GM23338 (cell line): Measurements from ENCODE around the gene HAL. TPM values are rescaled to one million over a fixed set of nuclear protein-coding genes. Genes with fewer than 3 reads are reported as not detected.
A peak's percentile ranks its signal among the peaks of the same experiment; 100 is the strongest.

Source experiments
- ATAC-seq: fragments of 200-7000 bp; cut with Tn5 transposase; 3 replicates; pipeline ENCODE4 v1.9.1; 2020
- DNase-seq: peaks from one replicate; pipeline ENCODE4 v3.0.0-alpha.2; 2015; ENCODE audit warnings: low spot score
- H2AFZ ChIP-seq: fragments of 200-600 bp; sonication (generic); 2 replicates; pipeline ENCODE4 v1.8.0; 2016; ENCODE audit warnings: antibody characterized with exemption, mild to moderate bottlenecking, moderate library complexity
- H3F3A ChIP-seq: fragments of 200-600 bp; sonication (generic); replicated peaks from 2 replicates; pipeline ENCODE4 v1.8.0; 2017; ENCODE audit warnings: antibody characterized with exemption, mixed run types, low read depth
- H3K27ac ChIP-seq: fragments of 200-600 bp; sonication (generic); 2 replicates; pipeline ENCODE4 v1.6.1; 2016; ENCODE audit warnings: low read depth
- H3K27me3 ChIP-seq: fragments of 200-600 bp; sonication (generic); 2 replicates; pipeline ENCODE4 v1.8.0; 2016; ENCODE audit warnings: mild to moderate bottlenecking, mixed run types, moderate library complexity; ENCODE audit not compliant: insufficient read depth
- H3K36me3 ChIP-seq: fragments of 200-600 bp; sonication (generic); 2 replicates; pipeline ENCODE4 v1.8.0; 2016; ENCODE audit warnings: mild to moderate bottlenecking; ENCODE audit not compliant: insufficient read depth
- H3K4me1 ChIP-seq: fragments of 200-600 bp; sonication (generic); 2 replicates; pipeline ENCODE4 v1.8.0; 2016; ENCODE audit warnings: mild to moderate bottlenecking, moderate library complexity; ENCODE audit not compliant: insufficient read depth
- H3K4me2 ChIP-seq: fragments of 200-600 bp; sonication (generic); 2 replicates; pipeline ENCODE4 v1.7.1; 2017; ENCODE audit warnings: mixed run types
- H3K4me3 ChIP-seq: fragments of 200-600 bp; sonication (generic); 2 replicates; pipeline ENCODE4 v1.6.1; 2016; ENCODE audit warnings: mixed run types
- H3K79me2 ChIP-seq: fragments of 200-600 bp; sonication (generic); replicated peaks from 2 replicates; pipeline ENCODE4 v1.8.0; 2017; ENCODE audit warnings: mild to moderate bottlenecking; ENCODE audit not compliant: insufficient read depth
- H3K9me2 ChIP-seq: fragments of 200-600 bp; sonication (generic); 2 replicates; pipeline ENCODE4 v1.8.0; 2017; ENCODE audit not compliant: insufficient read depth
- H4K20me1 ChIP-seq: fragments of 200-600 bp; sonication (generic); replicated peaks from 2 replicates; pipeline ENCODE4 v1.8.0; 2017; ENCODE audit warnings: mild to moderate bottlenecking; ENCODE audit not compliant: insufficient read depth
- H3K27ac Mint-ChIP-seq: 2 replicates; pipeline ENCODE4 v1.8.0; 2020; ENCODE audit warnings: inconsistent platforms, mild to moderate bottlenecking, moderate library complexity, mixed read lengths
- H3K27me3 Mint-ChIP-seq: 3 replicates; pipeline ENCODE4 v1.8.0; 2022; ENCODE audit warnings: low read depth, mild to moderate bottlenecking, moderate library complexity, mixed read lengths, inconsistent platforms; ENCODE audit not compliant: insufficient read depth, poor library complexity
- H3K36me3 Mint-ChIP-seq: 3 replicates; pipeline ENCODE4 v1.8.0; 2021; ENCODE audit warnings: low read depth, mild to moderate bottlenecking, inconsistent platforms, moderate library complexity, mixed read lengths
- H3K4me1 Mint-ChIP-seq: 3 replicates; pipeline ENCODE4 v1.8.0; 2020; ENCODE audit warnings: mild to moderate bottlenecking, inconsistent platforms, mixed read lengths
- H3K4me3 Mint-ChIP-seq: 3 replicates; pipeline ENCODE4 v1.8.0; 2021; ENCODE audit warnings: moderate library complexity, mild to moderate bottlenecking, inconsistent platforms, mixed read lengths
- H3K9me3 Mint-ChIP-seq: 3 replicates; pipeline ENCODE4 v1.8.0; 2020; ENCODE audit warnings: moderate library complexity, mild to moderate bottlenecking, inconsistent platforms, mixed read lengths
- CREB1 ChIP-seq: fragments of 250-450 bp; sonication (Bioruptor Pico); IDR thresholded peaks from 2 replicates; pipeline ENCODE4 v1.5.0; 2020; ENCODE audit warnings: low read depth, mild to moderate bottlenecking, moderate library complexity
- CTCF ChIP-seq, 2 experiments: fragments of 200-600 bp in 1 of 2; sonication (generic) in 1 of 2; conservative IDR thresholded peaks; 2 replicates each; pipeline versions ENCODE4 v1.5.1 to v1.6.1; 2016 to 2017; ENCODE audit warnings: antibody characterized with exemption in 2 of 2, low read depth in 2 of 2, mild to moderate bottlenecking in 2 of 2, moderate library complexity in 1 of 2
- JUNB ChIP-seq: IDR thresholded peaks from one replicate; pipeline ENCODE4 v1.6.1; 2016; ENCODE audit warnings: antibody characterized with exemption; ENCODE audit not compliant: unreplicated experiment
- POLR2AphosphoS5 ChIP-seq: IDR thresholded peaks from 2 replicates; pipeline ENCODE4 v1.6.1; 2016; ENCODE audit warnings: antibody characterized with exemption, low read depth
- ZNF331 ChIP-seq: fragments of 250-450 bp; sonication (Bioruptor Pico); IDR thresholded peaks from 2 replicates; pipeline ENCODE4 v1.5.0; 2020; ENCODE audit warnings: low read depth, mild to moderate bottlenecking, moderate library complexity
- polyA plus RNA-seq: library from polyadenylated mRNA; unstranded; fragments of >200 nt; fragmentation: Nextera tagmentation; extraction: Ambion mirVana; gene quantifications from 2 replicates; pipeline ENCODE4 v1.2.1, GENCODE V29; 2016
- total RNA-seq: library from RNA; depleted of rRNA; stranded (reverse); fragments of >200 nt; shearing (Covaris generic); gene quantifications from 2 replicates; pipeline ENCODE4 v1.2.3, GENCODE V29; 2014
- TF ChIP-seq, protein P1 (sequence below): fragments of 250-450 bp; sonication (Bioruptor Pico); IDR thresholded peaks from 2 replicates; pipeline ENCODE4 v1.5.0; 2020; ENCODE audit warnings: mild to moderate bottlenecking, moderate library complexity
- TF ChIP-seq, protein P2 (sequence below): IDR thresholded peaks from 2 replicates; pipeline ENCODE4 v1.6.1; 2016; ENCODE audit warnings: antibody characterized with exemption

HAL gene
- total and polyA plus RNA-seq, 2 experiments from 2014 or later: 0.17 to 0.24 TPM

- TF ChIP-seq CTCF (conservative IDR thresholded peaks at IDR 0.05; ENCODE audit: low read depth in 2 of 2): no peak
Observed at GRCh38 chr12:95960241-95960640, 35.9 kb downstream of the HAL start (continued).

DNA sequence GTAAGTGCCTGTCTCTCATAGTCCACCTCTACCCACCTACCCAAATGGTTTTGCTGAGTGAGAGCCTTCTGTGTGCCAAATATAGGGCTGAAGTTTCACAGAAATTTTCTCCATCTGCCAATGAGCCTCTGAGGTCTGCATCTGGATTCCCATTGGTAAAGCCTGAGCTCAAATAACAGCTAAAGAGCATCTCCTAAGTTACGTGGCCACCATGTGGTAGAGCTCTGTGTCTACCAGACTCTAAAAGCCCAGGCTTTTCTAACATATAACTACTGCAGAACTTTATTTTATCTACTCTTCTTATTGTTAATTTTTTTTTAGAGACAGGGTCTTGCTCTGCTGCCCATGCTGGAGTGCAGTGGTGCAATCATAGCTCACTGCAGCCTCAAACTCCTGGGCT is 37.0 kb downstream of the HAL start:
- Histone ChIP-seq H3K4me3 (no peak overlapping the region), H3K27ac (no peak overlapping the region), H3F3A (no peaks in the 10 kb centered on the region), H4K20me1 (no peaks in the 10 kb centered on the region), H3K79me2 (no peaks in the 10 kb centered on the region), H3K9me2 (no peaks in the 10 kb centered on the region), H3K4me1 (peaks cover 5% of the 10 kb centered on the region; the same call in 1 of the 2 replicates), H3K27me3 (no peaks in the 10 kb centered on the region), H3K4me2 (no peak overlapping the region), H3K36me3 (no peaks in the 10 kb centered on the region), H2AFZ (no peak overlapping the region)
- peaks cover 15% of the 10 kb centered on the region; the same call in 2 of the 3 replicates for H3K4me1 Mint-ChIP-seq
- H3K4me3 Mint-ChIP-seq: no peak overlapping the region
- peak; percentile 63 for DNase-seq
- no peaks in the 10 kb centered on the region for H3K36me3 Mint-ChIP-seq
- TF ChIP-seq, protein P1, sequence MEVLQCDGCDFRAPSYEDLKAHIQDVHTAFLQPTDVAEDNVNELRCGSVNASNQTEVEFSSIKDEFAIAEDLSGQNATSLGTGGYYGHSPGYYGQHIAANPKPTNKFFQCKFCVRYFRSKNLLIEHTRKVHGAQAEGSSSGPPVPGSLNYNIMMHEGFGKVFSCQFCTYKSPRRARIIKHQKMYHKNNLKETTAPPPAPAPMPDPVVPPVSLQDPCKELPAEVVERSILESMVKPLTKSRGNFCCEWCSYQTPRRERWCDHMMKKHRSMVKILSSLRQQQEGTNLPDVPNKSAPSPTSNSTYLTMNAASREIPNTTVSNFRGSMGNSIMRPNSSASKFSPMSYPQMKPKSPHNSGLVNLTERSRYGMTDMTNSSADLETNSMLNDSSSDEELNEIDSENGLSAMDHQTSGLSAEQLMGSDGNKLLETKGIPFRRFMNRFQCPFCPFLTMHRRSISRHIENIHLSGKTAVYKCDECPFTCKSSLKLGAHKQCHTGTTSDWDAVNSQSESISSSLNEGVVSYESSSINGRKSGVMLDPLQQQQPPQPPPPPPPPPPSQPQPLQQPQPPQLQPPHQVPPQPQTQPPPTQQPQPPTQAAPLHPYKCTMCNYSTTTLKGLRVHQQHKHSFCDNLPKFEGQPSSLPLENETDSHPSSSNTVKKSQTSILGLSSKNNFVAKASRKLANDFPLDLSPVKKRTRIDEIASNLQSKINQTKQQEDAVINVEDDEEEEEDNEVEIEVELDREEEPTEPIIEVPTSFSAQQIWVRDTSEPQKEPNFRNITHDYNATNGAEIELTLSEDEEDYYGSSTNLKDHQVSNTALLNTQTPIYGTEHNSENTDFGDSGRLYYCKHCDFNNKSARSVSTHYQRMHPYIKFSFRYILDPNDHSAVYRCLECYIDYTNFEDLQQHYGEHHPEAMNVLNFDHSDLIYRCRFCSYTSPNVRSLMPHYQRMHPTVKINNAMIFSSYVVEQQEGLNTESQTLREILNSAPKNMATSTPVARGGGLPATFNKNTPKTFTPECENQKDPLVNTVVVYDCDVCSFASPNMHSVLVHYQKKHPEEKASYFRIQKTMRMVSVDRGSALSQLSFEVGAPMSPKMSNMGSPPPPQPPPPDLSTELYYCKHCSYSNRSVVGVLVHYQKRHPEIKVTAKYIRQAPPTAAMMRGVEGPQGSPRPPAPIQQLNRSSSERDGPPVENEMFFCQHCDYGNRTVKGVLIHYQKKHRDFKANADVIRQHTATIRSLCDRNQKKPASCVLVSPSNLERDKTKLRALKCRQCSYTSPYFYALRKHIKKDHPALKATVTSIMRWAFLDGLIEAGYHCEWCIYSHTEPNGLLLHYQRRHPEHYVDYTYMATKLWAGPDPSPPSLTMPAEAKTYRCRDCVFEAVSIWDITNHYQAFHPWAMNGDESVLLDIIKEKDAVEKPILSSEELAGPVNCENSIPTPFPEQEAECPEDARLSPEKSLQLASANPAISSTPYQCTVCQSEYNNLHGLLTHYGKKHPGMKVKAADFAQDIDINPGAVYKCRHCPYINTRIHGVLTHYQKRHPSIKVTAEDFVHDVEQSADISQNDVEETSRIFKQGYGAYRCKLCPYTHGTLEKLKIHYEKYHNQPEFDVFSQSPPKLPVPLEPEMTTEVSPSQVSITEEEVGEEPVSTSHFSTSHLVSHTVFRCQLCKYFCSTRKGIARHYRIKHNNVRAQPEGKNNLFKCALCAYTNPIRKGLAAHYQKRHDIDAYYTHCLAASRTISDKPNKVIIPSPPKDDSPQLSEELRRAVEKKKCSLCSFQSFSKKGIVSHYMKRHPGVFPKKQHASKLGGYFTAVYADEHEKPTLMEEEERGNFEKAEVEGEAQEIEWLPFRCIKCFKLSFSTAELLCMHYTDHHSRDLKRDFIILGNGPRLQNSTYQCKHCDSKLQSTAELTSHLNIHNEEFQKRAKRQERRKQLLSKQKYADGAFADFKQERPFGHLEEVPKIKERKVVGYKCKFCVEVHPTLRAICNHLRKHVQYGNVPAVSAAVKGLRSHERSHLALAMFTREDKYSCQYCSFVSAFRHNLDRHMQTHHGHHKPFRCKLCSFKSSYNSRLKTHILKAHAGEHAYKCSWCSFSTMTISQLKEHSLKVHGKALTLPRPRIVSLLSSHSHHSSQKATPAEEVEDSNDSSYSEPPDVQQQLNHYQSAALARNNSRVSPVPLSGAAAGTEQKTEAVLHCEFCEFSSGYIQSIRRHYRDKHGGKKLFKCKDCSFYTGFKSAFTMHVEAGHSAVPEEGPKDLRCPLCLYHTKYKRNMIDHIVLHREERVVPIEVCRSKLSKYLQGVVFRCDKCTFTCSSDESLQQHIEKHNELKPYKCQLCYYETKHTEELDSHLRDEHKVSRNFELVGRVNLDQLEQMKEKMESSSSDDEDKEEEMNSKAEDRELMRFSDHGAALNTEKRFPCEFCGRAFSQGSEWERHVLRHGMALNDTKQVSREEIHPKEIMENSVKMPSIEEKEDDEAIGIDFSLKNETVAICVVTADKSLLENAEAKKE (CRISPR knock-in tag): no peak
- peak; percentile 51 to 66 for TF ChIP-seq CTCF (conservative IDR thresholded peaks at IDR 0.05; ENCODE audit: low read depth in 2 of 2)
- no peak for TF ChIP-seq ZNF331 (CRISPR knock-in tag)
- no peak for TF ChIP-seq CREB1 (CRISPR knock-in tag)
- no peak for TF ChIP-seq POLR2AphosphoS5
- TF ChIP-seq JUNB: no peak
- TF ChIP-seq, protein P2, sequence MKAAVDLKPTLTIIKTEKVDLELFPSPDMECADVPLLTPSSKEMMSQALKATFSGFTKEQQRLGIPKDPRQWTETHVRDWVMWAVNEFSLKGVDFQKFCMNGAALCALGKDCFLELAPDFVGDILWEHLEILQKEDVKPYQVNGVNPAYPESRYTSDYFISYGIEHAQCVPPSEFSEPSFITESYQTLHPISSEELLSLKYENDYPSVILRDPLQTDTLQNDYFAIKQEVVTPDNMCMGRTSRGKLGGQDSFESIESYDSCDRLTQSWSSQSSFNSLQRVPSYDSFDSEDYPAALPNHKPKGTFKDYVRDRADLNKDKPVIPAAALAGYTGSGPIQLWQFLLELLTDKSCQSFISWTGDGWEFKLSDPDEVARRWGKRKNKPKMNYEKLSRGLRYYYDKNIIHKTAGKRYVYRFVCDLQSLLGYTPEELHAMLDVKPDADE: no peak
- H3K9me3 Mint-ChIP-seq: no peaks in the 10 kb centered on the region
- ATAC-seq: peak; percentile 76
- H3K27me3 Mint-ChIP-seq: peaks cover 7% of the 10 kb centered on the region
- no peak overlapping the region for H3K27ac Mint-ChIP-seq
